GM19397 (cell line): ENCODE results near the gene PARP9.

Experiments
- ATAC-seq: cut with Tn5 transposase; IDR thresholded peaks from one replicate; pipeline ENCODE4 v1.9.1; 2021; ENCODE audit warnings: mild to moderate bottlenecking, moderate library complexity; ENCODE audit not compliant: unreplicated experiment

PARP9 gene

DNA sequence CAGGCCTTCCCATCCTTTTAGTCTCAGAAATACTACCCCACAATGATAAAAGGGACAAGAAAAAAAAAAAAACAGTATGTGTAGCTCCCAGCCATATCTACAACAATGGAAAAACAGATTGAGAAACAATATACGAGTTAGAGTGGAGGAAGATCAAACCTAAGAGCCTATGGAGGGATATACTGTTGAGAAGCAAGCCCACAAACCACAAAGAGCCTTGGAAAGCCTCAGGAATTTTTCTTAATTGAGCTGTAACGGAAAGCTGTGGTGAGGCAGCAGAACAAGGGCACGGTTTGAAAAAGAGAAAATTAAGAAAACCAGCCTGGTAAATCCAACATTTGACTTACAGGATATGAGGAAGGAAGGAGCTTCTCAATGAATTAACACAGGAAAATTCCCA, 70.8 kb downstream of the PARP9 start:
- no peak for ATAC-seq

DNA sequence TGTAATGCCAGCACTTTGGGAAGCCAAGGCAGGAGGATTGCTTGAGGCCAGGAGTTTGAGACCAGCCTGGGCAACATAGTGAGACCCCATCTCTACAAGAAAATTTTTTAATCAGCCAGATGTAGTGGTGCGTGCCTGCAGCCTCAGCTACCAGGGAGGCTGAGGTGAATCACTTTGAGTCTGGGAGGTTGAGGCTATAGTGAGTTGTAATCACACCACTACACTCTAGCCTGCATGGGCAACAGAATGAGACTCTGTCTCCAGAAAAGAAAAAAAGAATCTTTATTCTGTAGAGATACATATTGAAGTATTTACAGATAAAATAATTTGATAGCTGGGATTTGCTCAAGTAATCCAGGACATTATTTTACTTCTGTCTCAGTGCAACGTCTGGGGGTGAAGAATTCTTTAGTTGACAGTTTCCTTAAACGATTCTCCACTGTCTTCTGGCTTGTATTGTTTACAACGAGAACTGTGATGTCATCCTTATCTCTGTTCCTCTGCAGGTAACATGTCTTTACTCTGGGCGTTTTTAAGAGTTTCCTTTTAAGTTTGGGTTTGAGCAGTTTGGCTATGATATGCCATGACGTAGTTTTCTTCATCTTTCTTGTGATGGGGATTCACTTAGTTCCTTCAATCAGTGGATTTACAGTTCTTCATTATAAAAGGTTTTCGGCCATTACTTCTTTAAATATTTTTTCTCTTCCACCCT, 75.7 kb downstream of the PARP9 start:
- no peak for ATAC-seq

DNA sequence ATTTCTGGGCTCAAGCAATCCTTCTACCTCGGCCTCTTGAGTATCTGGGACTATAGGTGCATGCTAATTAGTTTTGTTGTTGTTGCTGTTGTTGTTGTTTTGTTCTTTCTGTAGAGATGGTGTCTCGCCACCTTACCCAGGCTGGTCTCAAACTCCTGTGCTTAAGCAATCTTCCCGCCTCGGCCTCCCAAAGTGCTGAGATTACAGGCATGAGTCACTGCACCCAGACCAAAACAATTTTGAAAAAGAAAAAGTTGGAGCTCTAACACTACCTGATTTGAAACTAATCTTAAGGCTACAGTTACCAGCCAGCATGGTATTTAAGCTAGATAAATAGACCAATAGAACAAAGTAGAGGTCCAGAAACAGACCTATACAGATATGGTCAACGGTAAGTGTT, 79.1 kb downstream of the PARP9 start:
- no peak for ATAC-seq

DNA sequence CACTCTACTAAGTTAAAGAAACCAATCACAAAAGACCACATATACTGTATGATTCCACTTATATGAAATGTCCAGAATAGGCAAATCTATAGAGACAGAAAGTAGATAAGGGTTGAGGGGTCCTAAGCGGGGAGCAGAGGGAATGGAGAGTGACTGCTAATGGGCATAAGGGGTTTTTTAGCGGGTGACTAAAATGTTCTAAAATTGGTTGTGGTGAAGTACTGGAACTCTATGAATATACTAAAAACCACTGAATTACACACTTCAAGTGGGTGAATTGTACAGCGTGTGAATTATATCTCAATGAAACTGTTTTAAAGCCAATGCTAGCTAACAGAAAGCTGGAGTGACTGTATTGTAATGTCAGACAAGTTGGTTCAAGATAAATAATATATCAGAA, 82.7 kb downstream of the PARP9 start:
- no peak for ATAC-seq
